Suprapubic skin (tissue), 4 donors: ENCODE measurements around the gene TPD52L2. TPM values are rescaled to one million over a fixed set of nuclear protein-coding genes. Genes with fewer than 3 reads are reported as not detected.
A peak's percentile ranks its signal among the peaks of the same experiment; 100 is the strongest.

ENCODE experiments used
- DNase-seq, 2 donors: peaks; one replicate each; pipeline ENCODE4 v3.0.0-alpha.2; 2019; ENCODE audit warnings: low spot score in 2 of 2
- H3K27ac ChIP-seq: fragments of 200-600 bp; sonication (generic); one replicate; pipeline ENCODE4 v1.5.1; 2019
- H3K27me3 ChIP-seq: fragments of 200-600 bp; sonication (generic); one replicate; pipeline ENCODE4 v1.5.1; 2019
- H3K36me3 ChIP-seq: fragments of 200-600 bp; sonication (generic); one replicate; pipeline ENCODE4 v1.5.1; 2019
- H3K4me1 ChIP-seq: fragments of 200-600 bp; sonication (generic); one replicate; pipeline ENCODE4 v1.5.1; 2019
- H3K4me3 ChIP-seq: fragments of 200-600 bp; sonication (generic); one replicate; pipeline ENCODE4 v1.5.1; 2019; ENCODE audit warnings: mild to moderate bottlenecking
- H3K9me3 ChIP-seq: fragments of 200-600 bp; sonication (generic); one replicate; pipeline ENCODE4 v1.5.1; 2019
- CTCF ChIP-seq, 2 donors: fragments of 200-600 bp in 1 of 2; fragments of 450-650 bp in 1 of 2; sonication (generic) in 1 of 2; IDR thresholded peaks; one replicate each; pipeline ENCODE4 v1.5.1; 2016 to 2019; ENCODE audit warnings: antibody characterized with exemption in 2 of 2, mild to moderate bottlenecking in 1 of 2, moderate library complexity in 1 of 2
- EP300 ChIP-seq: sonication (generic); formaldehyde crosslinking; IDR thresholded peaks from one replicate; pipeline ENCODE4 v1.6.1; 2017; ENCODE audit warnings: antibody characterized with exemption
- POLR2A ChIP-seq, 2 donors: fragments of 450-650 bp; IDR thresholded peaks; one replicate each; pipeline ENCODE4 v1.6.1; 2017; ENCODE audit warnings: antibody characterized with exemption in 2 of 2, mild to moderate bottlenecking in 2 of 2, moderate library complexity in 2 of 2
- POLR2AphosphoS5 ChIP-seq, 3 donors: sonication (generic); formaldehyde crosslinking; IDR thresholded peaks; one replicate each; pipeline ENCODE4 v1.6.1; 2017; ENCODE audit warnings: antibody characterized with exemption in 3 of 3
- WGBS: methylation state at CpG from one replicate; pipeline ENCODE4 v1.1.5; 2018; 5-methylcytosine and 5-hydroxymethylcytosine counted together
- total RNA-seq, 4 donors: library from RNA; depleted of rRNA; stranded (reverse); fragments of >200 nt; gene quantifications; one replicate each; pipeline ENCODE4 v1.1.0, GENCODE V29; 2016

The TPD52L2 gene
- total RNA-seq, 4 donors from 2014 or later: 66.5 to 87.4 (median 74.1) TPM

GRCh38 chr20:63843778-63844177 lies 21.3 kb upstream of the TPD52L2 start:
- H3K9me3 ChIP-seq: no peaks in the 10 kb centered on the region
- H3K27ac ChIP-seq: no peak overlapping the region
- no peaks in the 10 kb centered on the region for H3K36me3 ChIP-seq
- H3K27me3 ChIP-seq: peaks cover 26% of the 10 kb centered on the region
- TF ChIP-seq POLR2AphosphoS5 (IDR thresholded peaks at IDR 0.05): no peak
- TF ChIP-seq CTCF (IDR thresholded peaks at IDR 0.05): no peak
- no peak for TF ChIP-seq POLR2A (IDR thresholded peaks at IDR 0.05)
- no peak for TF ChIP-seq EP300
- DNase-seq: no peak
- H3K4me3 ChIP-seq: no peak overlapping the region
- peaks cover 31% of the 10 kb centered on the region for H3K4me1 ChIP-seq
- WGBS: 57% methylated on average over 11 of the region's 16 CpGs

GRCh38 chr20:63844511-63844991 lies 20.5 kb upstream of the TPD52L2 start:
- H3K27me3 ChIP-seq: peaks cover 26% of the 10 kb centered on the region
- WGBS: no CpG with 5 or more reads among the region's 9 CpGs
- DNase-seq: no peak
- no peaks in the 10 kb centered on the region for H3K9me3 ChIP-seq
- no peak for TF ChIP-seq EP300
- no peak for TF ChIP-seq POLR2AphosphoS5 (IDR thresholded peaks at IDR 0.05)
- TF ChIP-seq POLR2A (IDR thresholded peaks at IDR 0.05): no peak
- no peak for TF ChIP-seq CTCF (IDR thresholded peaks at IDR 0.05)
- peaks cover 31% of the 10 kb centered on the region for H3K4me1 ChIP-seq
- H3K4me3 ChIP-seq: no peak overlapping the region
- no peak overlapping the region for H3K27ac ChIP-seq
- H3K36me3 ChIP-seq: no peaks in the 10 kb centered on the region

GRCh38 chr20:63846128-63846771 lies 18.8 kb upstream of the TPD52L2 start:
- 3% methylated on average over 5 of the region's 24 CpGs for WGBS
- peaks cover 31% of the 10 kb centered on the region for H3K4me1 ChIP-seq
- TF ChIP-seq EP300 (no peak), POLR2A (IDR thresholded peaks at IDR 0.05) (no peak), POLR2AphosphoS5 (IDR thresholded peaks at IDR 0.05) (no peak), CTCF (IDR thresholded peaks at IDR 0.05) (no peak)
- peaks cover 26% of the 10 kb centered on the region for H3K27me3 ChIP-seq
- peak overlapping the region; percentile 13 for H3K4me3 ChIP-seq
- DNase-seq: peak in 1 of 2 donors; percentile 68
- H3K9me3 ChIP-seq: no peaks in the 10 kb centered on the region
- no peaks in the 10 kb centered on the region for H3K36me3 ChIP-seq
- no peak overlapping the region for H3K27ac ChIP-seq

GRCh38 chr20:63846888-63847236 lies 18.2 kb upstream of the TPD52L2 start:
- Histone ChIP-seq H3K4me3 (no peak overlapping the region), H3K4me1 (peaks cover 31% of the 10 kb centered on the region), H3K27me3 (peaks cover 26% of the 10 kb centered on the region), H3K36me3 (no peaks in the 10 kb centered on the region), H3K9me3 (no peaks in the 10 kb centered on the region), H3K27ac (peak overlapping the region; percentile 51)
- TF ChIP-seq POLR2AphosphoS5 (IDR thresholded peaks at IDR 0.05) (no peak), POLR2A (IDR thresholded peaks at IDR 0.05) (no peak), CTCF (IDR thresholded peaks at IDR 0.05) (no peak), EP300 (no peak)
- DNase-seq: no peak
- WGBS: 82% methylated on average over 1 of the region's 3 CpGs

- peak overlapping the region; percentile 51 for H3K27ac ChIP-seq
- DNase-seq: no peak
- peaks cover 31% of the 10 kb centered on the region for H3K4me1 ChIP-seq
- WGBS: 15% methylated on average over 9 of the region's 16 CpGs
- TF ChIP-seq POLR2A (IDR thresholded peaks at IDR 0.05) (no peak), CTCF (IDR thresholded peaks at IDR 0.05) (no peak), POLR2AphosphoS5 (IDR thresholded peaks at IDR 0.05) (no peak), EP300 (no peak)
- H3K27me3 ChIP-seq: peaks cover 26% of the 10 kb centered on the region
- no peaks in the 10 kb centered on the region for H3K9me3 ChIP-seq
- no peak overlapping the region for H3K4me3 ChIP-seq
- H3K36me3 ChIP-seq: no peaks in the 10 kb centered on the region
Measured at GRCh38 chr20:63847237-63848002, 17.6 kb upstream of the TPD52L2 start.
